MM.1S (cell line): ENCODE measurements around the gene MAML1.

ENCODE experiments used
- CTCF ChIP-seq: fragments of 300-600 bp; sonication (generic); IDR thresholded peaks from 2 replicates; pipeline ENCODE4 v1.5.1; 2016; ENCODE audit warnings: antibody characterized with exemption, low read length, mixed read lengths
- EZH2 ChIP-seq: fragments of 300-600 bp; sonication (generic); optimal IDR thresholded peaks from 2 replicates; pipeline ENCODE3; 2017; ENCODE audit warnings: low read depth, mild to moderate bottlenecking, antibody characterized with exemption, low read length, mixed read lengths
- EZH2phosphoT487 ChIP-seq: fragments of 300-600 bp; sonication (generic); IDR thresholded peaks from 2 replicates; pipeline ENCODE4 v1.6.1; 2018; ENCODE audit warnings: antibody characterized with exemption, low read length

- TF ChIP-seq CTCF (no peak), EZH2 (no peak), EZH2phosphoT487 (no peak)
Measured at GRCh38 chr5:179755022-179755421, 22.4 kb downstream of the MAML1 start.
